Kidney (tissue), 14 donors: ENCODE data around the gene ADH1C. TPM values are rescaled to one million over a fixed set of nuclear protein-coding genes. Genes with fewer than 3 reads are reported as not detected.

Source experiments
- DNase-seq, 5 donors: peaks; one replicate each; pipeline ENCODE4 v3.0.0-alpha.2; 2013 to 2020
- FAIRE-seq: peaks from 2 replicates; lab custom pipeline; 2012; peaks lifted over from hg19 to GRCh38; lab: Jason Lieb, UNC
- H3K27ac ChIP-seq, 2 donors: one replicate each; pipeline ENCODE4 v1.7.0; 2013; ENCODE audit warnings: low read depth in 2 of 2, low read length in 2 of 2, inconsistent platforms in 1 of 2
- H3K27me3 ChIP-seq: one replicate; pipeline ENCODE4 v1.7.1; 2013; ENCODE audit warnings: low read length, inconsistent platforms; ENCODE audit not compliant: control insufficient read depth, insufficient read depth
- H3K36me3 ChIP-seq, 3 donors: one replicate each; pipeline versions ENCODE4 v1.7.0 to v1.7.1; 2013; ENCODE audit warnings: low read length in 3 of 3, control low read depth in 1 of 3, inconsistent platforms in 1 of 3; ENCODE audit not compliant: insufficient read depth in 3 of 3, control insufficient read depth in 2 of 3
- H3K4me1 ChIP-seq, 3 donors: one replicate each; pipeline versions ENCODE4 v1.7.0 to v1.7.1; 2013; ENCODE audit warnings: low read length in 3 of 3, inconsistent platforms in 1 of 3, low read depth in 1 of 3; ENCODE audit not compliant: control insufficient read depth in 2 of 3, insufficient read depth in 2 of 3
- H3K4me3 ChIP-seq, 3 donors: one replicate each; pipeline versions ENCODE4 v1.7.0 to v1.8.1; 2013; ENCODE audit warnings: low read length in 3 of 3, control low read depth in 1 of 3, inconsistent platforms in 1 of 3
- H3K9ac ChIP-seq, 3 donors: one replicate each; pipeline versions ENCODE4 v1.7.0 to v1.7.1; 2013; ENCODE audit warnings: low read length in 3 of 3, control low read depth in 1 of 3, inconsistent platforms in 1 of 3
- H3K9me3 ChIP-seq, 3 donors: one replicate each; pipeline versions ENCODE4 v1.7.0 to v1.7.1; 2013; ENCODE audit warnings: low read length in 3 of 3, control low read depth in 1 of 3, inconsistent platforms in 1 of 3; ENCODE audit not compliant: control insufficient read depth in 2 of 3, insufficient read depth in 1 of 3
- CTCF ChIP-seq: IDR thresholded peaks from 3 replicates; pipeline ENCODE4 v1.5.1; 2012; ENCODE audit warnings: mild to moderate bottlenecking, moderate library complexity, borderline replicate concordance; ENCODE audit not compliant: insufficient read depth; ENCODE audit errors: extremely low read depth
- intact Hi-C: fragments of 100-400 bp; cut with DNase I; formaldehyde crosslinking; loops from one replicate; pipeline ENCODE4 v1.11.1; 2022
- polyA plus RNA-seq: library from polyadenylated mRNA; stranded (reverse); fragments of 350-450 nt; fragmentation: Illumina TruSeq; extraction: RNeasy Lipid Tissue Mini Kit (QIAGEN cat#74804); gene quantifications from one replicate; pipeline ENCODE4 v1.2.3, GENCODE V29; 2014; ENCODE audit warnings: low read depth, low replicate concordance; ENCODE audit not compliant: insufficient read depth
- total RNA-seq: library from RNA; stranded (reverse); fragmentation: NEBNext Ultra II Directional; extraction: Animal tissue kit (Norgen Biotek cat#: 25700); gene quantifications from one replicate; pipeline ENCODE4 v1.2.1, GENCODE V29; 2021
- donor health status: control.
- donor health status: control.
- donor health status: control.
- donor health status: control.
- donor health status: control.
- donor health status: DM: yes; HTN: yes; CAD: no.
- donor health status: Normal renal cell carcinoma (clear cell type).

The ADH1C gene
- total and polyA plus RNA-seq, 2 donors from 2014 or later = 9.3 to 28.1 TPM

DNA sequence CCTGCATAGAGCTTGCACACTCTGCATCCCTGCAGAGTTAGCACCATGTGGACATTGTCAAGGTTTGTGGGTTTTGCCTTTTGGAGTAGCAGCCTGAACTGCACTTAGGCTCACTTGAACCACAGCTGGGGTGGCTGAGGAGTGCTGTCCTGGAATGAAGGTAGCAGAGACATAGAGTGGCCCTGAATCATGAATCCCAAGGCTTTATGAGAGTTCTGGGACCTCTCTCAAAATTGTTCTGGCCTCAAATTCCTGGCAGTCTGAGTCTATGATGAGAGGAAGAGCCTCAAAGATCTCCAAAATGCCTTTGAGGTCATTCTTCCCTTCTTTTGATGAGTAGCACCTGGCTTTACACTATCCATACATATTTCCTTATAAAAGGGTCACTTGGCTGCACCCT, 37.1 kb upstream of the ADH1C start:
- Histone ChIP-seq H3K27me3 (no peaks in the 10 kb centered on the region), H3K4me3 (no peak overlapping the region), H3K9ac (no peak overlapping the region), H3K36me3 (no peaks in the 10 kb centered on the region), H3K9me3 (peaks cover 2 to 7% (median 2%) of the 10 kb centered on the region in 3 donors), H3K4me1 (no peaks in the 10 kb centered on the region), H3K27ac (no peak overlapping the region)
- no peak for TF ChIP-seq CTCF
- DNase-seq (no peak), FAIRE-seq (no peak)
- intact Hi-C loops = no loop called here

GRCh38 chr4:99383833-99384392, 31.4 kb upstream of the ADH1C start:
- H3K27ac ChIP-seq = peak overlapping the region in 1 of 2 donors; percentile 47

GRCh38 chr4:99383399-99383798, 30.9 kb upstream of the ADH1C start:
- FAIRE-seq = no peak

More at GRCh38 chr4:99383833-99384392, 31.4 kb upstream of the ADH1C start:
- no peak for TF ChIP-seq CTCF
- Histone ChIP-seq H3K27me3 (no peaks in the 10 kb centered on the region), H3K9ac (no peak overlapping the region), H3K4me3 (no peak overlapping the region), H3K4me1 (peaks cover 0 to 3% (median 0%) of the 10 kb centered on the region in 3 donors), H3K9me3 (no peaks in the 10 kb centered on the region), H3K36me3 (no peaks in the 10 kb centered on the region)
- FAIRE-seq = no peak
- peak in 3 of 5 donors; percentile 48 to 92 (median 80) for DNase-seq
- intact Hi-C loops = no loop called here

More at GRCh38 chr4:99383399-99383798, 30.9 kb upstream of the ADH1C start:
- Histone ChIP-seq H3K9ac (no peak overlapping the region), H3K9me3 (no peaks in the 10 kb centered on the region), H3K36me3 (no peaks in the 10 kb centered on the region), H3K4me3 (no peak overlapping the region), H3K27ac (peak overlapping the region in 1 of 2 donors; percentile 51), H3K4me1 (peaks cover 0 to 3% (median 0%) of the 10 kb centered on the region in 3 donors), H3K27me3 (no peaks in the 10 kb centered on the region)
- DNase-seq = no peak
- no peak for TF ChIP-seq CTCF
- intact Hi-C loops = no loop called here
